Activated naive CD4-positive, alpha-beta T cell treated with anti-CD3 and anti-CD28 coated beads for 36 hours (primary cell): ENCODE measurements around the gene OR10J5. TPM values are rescaled to one million over a fixed set of nuclear protein-coding genes. Genes with fewer than 3 reads are reported as not detected.
"Not testable (repeated sequence)": the region's sequence is repeated elsewhere in the genome, so short reads cannot be mapped to it uniquely, and the experiment has no call there.

Experiments
- CTCF ChIA-PET: fragments of 350-600 bp; sonication (Branson Sonifier 250); formaldehyde crosslinking; loops from one replicate; lab custom pipeline; 2021; ENCODE audit warnings: antibody characterized with exemption; lab: Charles Lee
- DNase-seq: peaks from one replicate; pipeline ENCODE4 v3.0.0-alpha.2; 2020
- H3K27ac Mint-ChIP-seq: one replicate; pipeline ENCODE4 v1.8.0; 2021; ENCODE audit warnings: mild to moderate bottlenecking, mixed read lengths
- H3K27me3 Mint-ChIP-seq: one replicate; pipeline ENCODE4 v1.8.0; 2021; ENCODE audit warnings: low read depth, mixed read lengths
- H3K36me3 Mint-ChIP-seq: one replicate; pipeline ENCODE4 v1.8.0; 2021; ENCODE audit warnings: low read depth, mixed read lengths
- H3K4me1 Mint-ChIP-seq: one replicate; pipeline ENCODE4 v1.8.0; 2021; ENCODE audit warnings: low read depth, mixed read lengths
- H3K4me3 Mint-ChIP-seq: one replicate; pipeline ENCODE4 v1.8.0; 2021; ENCODE audit warnings: mild to moderate bottlenecking, moderate library complexity, mixed read lengths
- H3K9me3 Mint-ChIP-seq: one replicate; pipeline ENCODE4 v1.8.0; 2021; ENCODE audit warnings: mixed read lengths
- intact Hi-C: fragments of 100-400 bp; cut with micrococcal nuclease; formaldehyde crosslinking; loops from one replicate; pipeline ENCODE4 v1.15.1; 2023
- total RNA-seq, 2 experiments: library from RNA; stranded (reverse); gene quantifications; one replicate each; pipeline ENCODE4 v1.2.3, GENCODE V29; 2021

OR10J5 gene
- total RNA-seq: not detected

- Mint-ChIP-seq H3K27me3 (peaks cover 5% of the 10 kb centered on the region), H3K27ac (no peak within 1 kb of the TSS), H3K4me1 (no peaks in the 10 kb centered on the region), H3K9me3 (peaks cover 2% of the 10 kb centered on the region), H3K36me3 (no peaks in the 10 kb centered on the region), H3K4me3 (no peak within 1 kb of the TSS)
- intact Hi-C loops: no loop called here
- CTCF ChIA-PET: no interaction called here
- DNase-seq: no peak
These were observed at the start of gene OR10J5 for GRCh38 chr1:159535907-159536306. OR10J5 (minus strand) TSS chr1:159536007; CDS start chr1:159536007, 0 bp downstream.

GRCh38 chr1:159584536-159584935 is 48.7 kb upstream of the OR10J5 start:
- Mint-ChIP-seq H3K27me3 (peaks cover 4% of the 10 kb centered on the region), H3K4me1 (no peaks in the 10 kb centered on the region), H3K36me3 (no peaks in the 10 kb centered on the region), H3K9me3 (no peaks in the 10 kb centered on the region), H3K4me3 (no peak overlapping the region), H3K27ac (no peak overlapping the region)
- CTCF ChIA-PET: no interaction called here
- intact Hi-C loops: no loop called here
- DNase-seq: no peak

- Mint-ChIP-seq H3K36me3 (no peaks in the 10 kb centered on the region), H3K4me3 (no peak overlapping the region), H3K9me3 (no peaks in the 10 kb centered on the region), H3K27ac (no peak overlapping the region), H3K27me3 (peaks cover 10% of the 10 kb centered on the region), H3K4me1 (no peaks in the 10 kb centered on the region)
- intact Hi-C loops: no loop called here
- no peak for DNase-seq
- CTCF ChIA-PET: no interaction called here
These were observed 45.6 kb upstream of the OR10J5 start for GRCh38 chr1:159581422-159581821.

- CTCF ChIA-PET: no interaction called here
- no peak for DNase-seq
- H3K9me3 Mint-ChIP-seq: no peaks in the 10 kb centered on the region
- H3K4me1 Mint-ChIP-seq: no peaks in the 10 kb centered on the region
- intact Hi-C loops: no loop called here
- no peak overlapping the region for H3K27ac Mint-ChIP-seq
- no peak overlapping the region for H3K4me3 Mint-ChIP-seq
- H3K27me3 Mint-ChIP-seq: peaks cover 13% of the 10 kb centered on the region
- H3K36me3 Mint-ChIP-seq: no peaks in the 10 kb centered on the region
These were observed 44.5 kb upstream of the OR10J5 start for GRCh38 chr1:159580340-159580739.

GRCh38 chr1:159577446-159577845 is 41.6 kb upstream of the OR10J5 start:
- H3K36me3 Mint-ChIP-seq: no peaks in the 10 kb centered on the region
- H3K4me3 Mint-ChIP-seq: no peak overlapping the region
- H3K27me3 Mint-ChIP-seq: peaks cover 13% of the 10 kb centered on the region
- intact Hi-C loops: no loop called here
- no peaks in the 10 kb centered on the region for H3K9me3 Mint-ChIP-seq
- no peaks in the 10 kb centered on the region for H3K4me1 Mint-ChIP-seq
- CTCF ChIA-PET: no interaction called here
- DNase-seq: no peak
- no peak overlapping the region for H3K27ac Mint-ChIP-seq

- Mint-ChIP-seq H3K4me1 (no peaks in the 10 kb centered on the region), H3K9me3 (no peaks in the 10 kb centered on the region), H3K36me3 (no peaks in the 10 kb centered on the region), H3K27me3 (peaks cover 5% of the 10 kb centered on the region), H3K27ac (no peak overlapping the region), H3K4me3 (no peak overlapping the region)
- CTCF ChIA-PET: no interaction called here
- intact Hi-C loops: no loop called here
- no peak for DNase-seq
These were observed 26.9 kb upstream of the OR10J5 start for GRCh38 chr1:159562680-159563079.

- CTCF ChIA-PET: no interaction called here
- no peaks in the 10 kb centered on the region for H3K4me1 Mint-ChIP-seq
- H3K4me3 Mint-ChIP-seq: no peak overlapping the region
- no peaks in the 10 kb centered on the region for H3K36me3 Mint-ChIP-seq
- no peak for DNase-seq
- intact Hi-C loops: no loop called here
- no peaks in the 10 kb centered on the region for H3K9me3 Mint-ChIP-seq
- peaks cover 5% of the 10 kb centered on the region for H3K27me3 Mint-ChIP-seq
- no peak overlapping the region for H3K27ac Mint-ChIP-seq
These were observed 25.7 kb upstream of the OR10J5 start for GRCh38 chr1:159561497-159561896.

GRCh38 chr1:159560599-159560998 is 24.8 kb upstream of the OR10J5 start:
- CTCF ChIA-PET: no interaction called here
- DNase-seq: no peak
- H3K4me3 Mint-ChIP-seq: no peak overlapping the region
- intact Hi-C loops: no loop called here
- H3K4me1 Mint-ChIP-seq: no peaks in the 10 kb centered on the region
- peaks cover 5% of the 10 kb centered on the region for H3K27me3 Mint-ChIP-seq
- H3K9me3 Mint-ChIP-seq: no peaks in the 10 kb centered on the region
- no peak overlapping the region for H3K27ac Mint-ChIP-seq
- H3K36me3 Mint-ChIP-seq: no peaks in the 10 kb centered on the region

GRCh38 chr1:159556931-159557369 is 21.1 kb upstream of the OR10J5 start:
- intact Hi-C loops: no loop called here
- CTCF ChIA-PET: no interaction called here

GRCh38 chr1:159554696-159555095 is 18.9 kb upstream of the OR10J5 start:
- Mint-ChIP-seq H3K4me1 (no peaks in the 10 kb centered on the region), H3K4me3 (no peak overlapping the region), H3K36me3 (no peaks in the 10 kb centered on the region), H3K9me3 (no peaks in the 10 kb centered on the region), H3K27ac (no peak overlapping the region), H3K27me3 (peaks cover 7% of the 10 kb centered on the region)
- DNase-seq: no peak
- CTCF ChIA-PET: no interaction called here
- intact Hi-C loops: no loop called here

More at GRCh38 chr1:159556931-159557369, 21.1 kb upstream of the OR10J5 start:
- no peak for DNase-seq
- Mint-ChIP-seq H3K27ac (no peak overlapping the region), H3K27me3 (peaks cover 2% of the 10 kb centered on the region), H3K9me3 (no peaks in the 10 kb centered on the region), H3K4me1 (no peaks in the 10 kb centered on the region), H3K4me3 (no peak overlapping the region), H3K36me3 (no peaks in the 10 kb centered on the region)

GRCh38 chr1:159554261-159554660 is 18.5 kb upstream of the OR10J5 start:
- H3K36me3 Mint-ChIP-seq: no peaks in the 10 kb centered on the region
- CTCF ChIA-PET: no interaction called here
- H3K27me3 Mint-ChIP-seq: peaks cover 7% of the 10 kb centered on the region
- DNase-seq: no peak
- intact Hi-C loops: no loop called here
- H3K4me3 Mint-ChIP-seq: no peak overlapping the region
- no peak overlapping the region for H3K27ac Mint-ChIP-seq
- no peaks in the 10 kb centered on the region for H3K4me1 Mint-ChIP-seq
- H3K9me3 Mint-ChIP-seq: no peaks in the 10 kb centered on the region

- Mint-ChIP-seq H3K4me3 (no peak overlapping the region), H3K27ac (no peak overlapping the region), H3K4me1 (no peaks in the 10 kb centered on the region), H3K27me3 (peaks cover 9% of the 10 kb centered on the region), H3K9me3 (no peaks in the 10 kb centered on the region), H3K36me3 (no peaks in the 10 kb centered on the region)
- intact Hi-C loops: no loop called here
- no peak for DNase-seq
- CTCF ChIA-PET: no interaction called here
These were observed 12.3 kb upstream of the OR10J5 start for GRCh38 chr1:159548126-159548525.

- Mint-ChIP-seq H3K27me3 (peaks cover 2% of the 10 kb centered on the region), H3K36me3 (no peaks in the 10 kb centered on the region), H3K27ac (no peak overlapping the region), H3K9me3 (peaks cover 3% of the 10 kb centered on the region), H3K4me3 (no peak overlapping the region), H3K4me1 (no peaks in the 10 kb centered on the region)
- intact Hi-C loops: no loop called here
- CTCF ChIA-PET: no interaction called here
- DNase-seq: no peak
These were observed 2.9 kb downstream of the OR10J5 start for GRCh38 chr1:159532922-159533321.

GRCh38 chr1:159524792-159525191 is 11.0 kb downstream of the OR10J5 start:
- H3K9me3 Mint-ChIP-seq, DNase-seq, H3K27me3 Mint-ChIP-seq, H3K4me1 Mint-ChIP-seq, H3K4me3 Mint-ChIP-seq, H3K36me3 Mint-ChIP-seq, intact Hi-C loops, H3K27ac Mint-ChIP-seq: not testable (repeated sequence)
- CTCF ChIA-PET: interaction anchor here (0.7 kb wide), 1 partner anchor 144 kb away, joined by 3 read pairs; no protein-coding TSS in a partner anchor
